Activated effector memory CD4-positive, alpha-beta T cell treated with anti-CD3 and anti-CD28 coated beads, Interleukin-2, amount 50 U/mL, for 16 hours (primary cell): ENCODE data around the gene RAB38.

ENCODE experiments used
- DNase-seq: peaks from one replicate; pipeline ENCODE4 v3.0.0-alpha.2; 2020

RAB38 gene

DNA sequence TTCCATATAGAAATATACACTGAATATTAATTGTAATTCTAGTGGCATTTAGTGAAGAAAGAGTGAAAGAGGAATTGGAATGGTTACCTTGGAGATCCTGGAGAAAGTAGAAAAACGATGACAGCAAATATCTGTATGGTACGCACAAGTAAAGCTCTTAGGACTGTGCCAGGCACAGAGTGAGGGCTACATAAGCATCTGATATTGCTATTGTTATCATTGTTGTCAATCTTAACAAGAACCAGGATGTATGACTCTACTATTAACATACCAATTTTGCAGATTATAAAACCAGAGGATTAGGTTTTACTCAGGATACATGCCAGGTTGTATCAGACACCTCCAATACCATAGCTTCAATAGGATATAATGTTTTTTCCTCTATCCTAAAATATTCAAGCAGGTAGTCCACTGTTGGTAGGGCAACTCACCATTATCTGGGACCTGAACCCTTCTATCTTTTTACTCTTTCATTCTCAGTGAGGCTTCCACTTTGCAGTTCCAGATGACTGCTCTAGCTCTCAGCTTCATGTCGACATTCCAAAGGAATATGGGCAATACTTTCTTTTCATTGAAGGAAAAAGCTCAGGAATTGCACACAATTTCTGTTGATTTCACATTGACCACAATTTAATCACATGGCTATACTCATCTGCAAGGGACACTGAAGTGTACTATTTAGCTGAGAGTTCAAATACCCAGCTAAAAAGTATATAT, 73.2 kb downstream of the RAB38 start:
- no peak for DNase-seq

DNA sequence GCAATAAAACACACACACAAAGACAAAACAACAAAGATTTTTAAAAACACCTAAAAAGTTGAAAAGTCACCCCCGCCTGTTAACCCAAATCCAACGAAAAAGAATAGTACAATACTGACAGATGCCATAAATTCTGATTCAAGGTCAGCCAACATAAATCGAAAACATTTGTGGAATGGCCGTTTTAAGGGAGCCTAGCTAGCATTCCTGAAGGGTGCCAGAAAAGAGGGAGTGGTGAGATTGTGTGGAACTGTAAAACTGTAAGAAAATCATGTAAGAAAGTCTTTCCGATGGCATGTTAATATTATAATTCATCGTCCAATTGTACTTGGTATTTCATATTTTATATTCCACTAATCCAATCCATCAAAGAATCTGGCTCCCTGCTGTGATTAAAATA, 75.1 kb downstream of the RAB38 start:
- DNase-seq = no peak

DNA sequence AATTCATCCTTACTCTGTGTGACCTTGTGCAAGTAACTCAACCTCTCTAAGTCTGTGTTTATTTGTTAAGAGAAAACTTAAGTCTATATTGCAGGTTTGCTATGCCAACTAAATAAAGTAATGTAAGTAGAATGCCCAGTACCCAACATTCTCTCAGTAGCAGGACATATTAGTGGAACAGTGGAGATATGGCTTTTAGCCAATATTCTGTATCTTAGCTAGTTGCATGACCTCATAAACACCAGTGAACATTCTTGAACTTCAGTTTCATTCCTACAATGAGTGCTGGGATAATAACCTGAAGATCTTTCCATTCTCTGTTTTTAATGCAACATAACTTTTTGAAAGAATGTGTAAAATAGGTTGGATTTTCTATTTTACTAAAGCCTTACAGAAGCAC, 77.0 kb downstream of the RAB38 start:
- no peak for DNase-seq

GRCh38 chr11:88089134-88089533, 86.1 kb downstream of the RAB38 start:
- DNase-seq = no peak

GRCh38 chr11:88087337-88087736, 87.9 kb downstream of the RAB38 start:
- DNase-seq = no peak

DNA sequence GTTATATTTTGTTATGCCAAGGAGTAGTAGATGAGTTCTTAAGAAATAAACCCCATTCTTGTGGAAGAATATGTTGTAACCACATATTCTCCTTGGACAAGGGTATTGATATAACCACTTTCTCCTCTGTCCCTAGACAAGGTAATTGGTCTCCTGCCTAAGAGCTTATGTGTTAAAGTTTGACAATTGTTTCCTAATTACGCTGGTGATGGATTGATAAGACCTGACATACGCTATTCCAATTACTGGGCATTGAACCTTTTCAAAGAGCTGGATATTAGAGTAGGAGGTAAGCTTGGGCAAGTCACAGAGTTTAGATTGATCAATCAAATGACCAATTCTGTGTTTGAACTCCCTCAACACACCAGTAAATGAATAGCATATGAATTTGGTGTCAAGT, 88.9 kb downstream of the RAB38 start:
- no peak for DNase-seq

DNA sequence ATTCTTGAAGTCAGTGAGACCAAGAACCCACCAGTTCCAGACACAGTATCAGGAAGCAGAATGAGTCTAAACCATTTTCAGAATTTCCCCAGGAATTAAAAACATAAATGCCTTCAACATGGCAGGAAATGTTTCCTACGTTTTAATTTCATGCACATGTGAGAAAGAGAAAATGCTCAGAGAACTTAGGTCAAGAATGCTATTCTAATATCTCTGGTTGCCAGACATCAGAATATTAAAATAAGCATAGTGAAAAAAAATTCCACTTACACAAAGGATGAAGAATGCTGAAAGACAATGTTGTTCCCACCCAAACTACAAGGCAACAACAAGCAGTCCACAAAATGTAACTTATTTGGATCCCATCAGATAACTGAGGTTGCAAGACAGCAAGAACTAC, 104.8 kb downstream of the RAB38 start:
- no peak for DNase-seq

GRCh38 chr11:88068848-88069554, 106.2 kb downstream of the RAB38 start:
- DNase-seq = no peak

GRCh38 chr11:88066090-88066489, 109.2 kb downstream of the RAB38 start:
- DNase-seq = no peak

DNA sequence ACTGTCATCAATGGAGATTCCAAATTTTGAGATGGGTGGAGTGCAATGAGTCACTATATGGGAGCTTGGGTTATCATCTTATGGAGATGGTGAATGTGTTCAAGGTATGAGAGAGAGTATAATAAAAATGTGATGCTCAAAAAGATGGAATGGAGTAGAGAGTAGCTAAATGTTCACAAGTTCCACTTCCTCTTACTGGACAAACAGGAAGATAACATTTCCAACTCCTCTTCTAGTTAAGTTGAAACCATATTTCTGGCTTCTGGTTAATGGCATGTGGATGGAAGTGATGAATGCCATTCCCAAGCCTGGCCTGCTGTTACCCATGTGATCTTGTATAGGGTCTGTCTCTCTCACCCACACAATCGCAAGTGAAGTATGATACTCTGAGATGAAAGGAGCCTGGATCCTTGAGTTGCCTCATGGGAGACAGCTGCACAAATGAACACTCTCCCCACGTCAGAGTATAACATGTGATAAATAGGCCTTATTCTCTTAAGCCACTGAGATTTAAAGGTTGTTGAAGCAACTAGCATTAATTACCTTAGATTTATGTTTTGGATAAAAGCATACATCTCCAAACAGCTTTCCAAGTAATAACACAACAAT, 111.0 kb downstream of the RAB38 start:
- no peak for DNase-seq
